Mesothelial cell of epicardium (in vitro differentiated cells): ENCODE results near the gene HIGD1A. TPM values are rescaled to one million over a fixed set of nuclear protein-coding genes. Genes with fewer than 3 reads are reported as not detected.

Source experiments
- DNase-seq, 2 experiments: peaks; one replicate each; pipeline ENCODE4 v3.0.0; 2021; ENCODE audit warnings: low spot score in 2 of 2; ENCODE audit not compliant: unreplicated experiment in 2 of 2
- H3K27ac Mint-ChIP-seq: 2 replicates; pipeline ENCODE4 v1.8.0; 2021; ENCODE audit warnings: mixed read lengths
- H3K27me3 Mint-ChIP-seq: 2 replicates; pipeline ENCODE4 v1.8.0; 2021; ENCODE audit warnings: low read depth, mixed read lengths
- H3K36me3 Mint-ChIP-seq: 2 replicates; pipeline ENCODE4 v1.8.0; 2021; ENCODE audit warnings: mixed read lengths
- H3K4me1 Mint-ChIP-seq: 2 replicates; pipeline ENCODE4 v1.8.0; 2021; ENCODE audit warnings: mixed read lengths
- H3K4me3 Mint-ChIP-seq: 2 replicates; pipeline ENCODE4 v1.8.0; 2021; ENCODE audit warnings: mild to moderate bottlenecking, moderate library complexity, mixed read lengths
- H3K9me3 Mint-ChIP-seq: 2 replicates; pipeline ENCODE4 v1.8.0; 2021; ENCODE audit warnings: mixed read lengths
- CTCF ChIP-seq: fragments of 200-600 bp; sonication (generic); IDR thresholded peaks from one replicate; pipeline ENCODE4 v1.5.0; 2021; ENCODE audit warnings: antibody characterized with exemption; ENCODE audit not compliant: unreplicated experiment
- total RNA-seq: library from RNA; stranded (reverse); gene quantifications from 3 replicates; pipeline ENCODE4 v1.2.1, GENCODE V29; 2021

The HIGD1A gene
- total RNA-seq, 1 donor from 2014 or later = 63.9 TPM

DNA sequence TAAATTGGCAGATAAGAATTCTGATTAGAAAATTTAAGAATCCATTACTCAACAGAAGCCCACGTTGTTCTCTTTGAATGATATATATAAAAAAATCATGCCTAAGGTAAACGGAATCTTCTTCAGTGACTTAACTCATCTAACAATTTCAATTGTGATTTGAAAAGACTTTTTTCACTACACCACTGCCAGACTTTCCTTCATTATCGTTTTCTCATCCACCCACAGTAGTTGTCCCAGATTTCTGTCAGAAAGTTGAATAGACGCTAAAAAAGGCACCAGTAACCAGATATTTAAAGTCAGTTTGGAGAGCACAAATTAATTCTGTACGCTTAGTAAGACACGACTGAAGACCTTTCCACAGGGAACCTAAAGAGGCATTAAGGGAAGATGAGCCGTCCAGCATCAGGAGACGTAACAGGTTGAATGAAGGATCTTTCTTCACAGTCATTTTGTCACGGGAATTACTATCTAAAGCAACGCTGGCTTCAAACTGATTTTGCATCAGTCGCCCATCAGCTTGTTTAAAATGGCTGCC lies 1.3 kb downstream of the HIGD1A start:
- TF ChIP-seq CTCF = no peak
- H3K4me1 Mint-ChIP-seq = peaks cover 40% of the 10 kb centered on the region
- peak overlapping the region; percentile 98 for H3K27ac Mint-ChIP-seq
- peaks cover 5% of the 10 kb centered on the region for H3K36me3 Mint-ChIP-seq
- no peak for DNase-seq
- H3K27me3 Mint-ChIP-seq = peaks cover 12% of the 10 kb centered on the region
- peak overlapping the region; percentile 95 for H3K4me3 Mint-ChIP-seq
- H3K9me3 Mint-ChIP-seq = no peaks in the 10 kb centered on the region

GRCh38 chr3:42801784-42802183 lies 2.5 kb downstream of the HIGD1A start:
- Mint-ChIP-seq H3K27me3 (peaks cover 12% of the 10 kb centered on the region), H3K36me3 (peaks cover 5% of the 10 kb centered on the region), H3K27ac (no peak overlapping the region), H3K4me3 (no peak overlapping the region), H3K4me1 (peaks cover 40% of the 10 kb centered on the region), H3K9me3 (no peaks in the 10 kb centered on the region)
- TF ChIP-seq CTCF = no peak
- no peak for DNase-seq

DNA sequence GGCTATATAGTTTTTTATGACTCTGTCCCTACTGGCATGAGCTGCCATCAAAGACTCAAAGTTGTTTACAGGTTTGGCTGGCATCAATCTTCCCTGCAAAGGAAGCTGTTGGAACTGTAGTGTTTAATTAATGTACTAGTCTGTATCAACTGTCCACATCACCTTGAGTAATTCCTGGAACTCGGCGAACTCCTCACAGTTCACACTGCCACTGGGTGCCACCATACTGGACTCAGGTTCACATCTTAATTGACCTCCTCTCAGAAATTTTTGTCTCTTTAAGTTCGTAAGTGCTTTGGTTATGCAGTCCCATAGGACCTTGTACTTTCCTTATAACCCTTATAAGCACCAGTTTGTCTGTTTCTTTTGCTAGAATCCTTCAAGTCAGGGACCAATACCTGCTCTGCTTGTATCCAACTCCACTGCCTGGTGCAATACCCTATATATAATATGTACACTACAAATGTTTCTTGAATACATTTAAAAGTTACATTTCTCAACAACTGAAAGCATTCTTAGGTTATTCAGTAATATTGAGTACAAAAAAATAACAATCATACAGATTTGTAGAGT lies 3.2 kb downstream of the HIGD1A start:
- H3K4me3 Mint-ChIP-seq = no peak overlapping the region
- H3K9me3 Mint-ChIP-seq = no peaks in the 10 kb centered on the region
- no peak for TF ChIP-seq CTCF
- H3K4me1 Mint-ChIP-seq = peaks cover 43% of the 10 kb centered on the region
- DNase-seq = no peak
- H3K27me3 Mint-ChIP-seq = peaks cover 10% of the 10 kb centered on the region
- peak overlapping the region; percentile 15 for H3K27ac Mint-ChIP-seq
- peaks cover 8% of the 10 kb centered on the region for H3K36me3 Mint-ChIP-seq

DNA sequence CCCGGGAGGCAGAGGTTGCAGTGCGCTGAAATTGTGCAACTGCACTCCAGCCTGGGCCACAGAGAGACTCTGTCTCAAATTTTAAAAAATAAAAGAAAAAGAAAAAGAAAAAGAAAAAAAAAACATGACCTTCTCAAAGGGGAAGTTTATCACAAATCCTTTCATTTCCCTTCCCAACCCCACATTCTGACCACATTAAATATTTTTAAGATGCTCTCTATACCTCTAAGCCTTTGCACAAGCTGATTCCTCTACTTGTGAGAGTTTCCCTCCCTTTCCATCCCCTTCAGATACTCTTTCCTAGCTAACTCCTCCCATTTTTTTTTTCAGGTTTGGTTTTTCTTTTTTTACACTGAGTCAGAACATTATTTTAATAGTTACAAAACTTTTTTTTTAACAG lies 4.0 kb downstream of the HIGD1A start:
- H3K4me1 Mint-ChIP-seq = peaks cover 43% of the 10 kb centered on the region
- DNase-seq = no peak
- no peak overlapping the region for H3K4me3 Mint-ChIP-seq
- TF ChIP-seq CTCF = no peak
- H3K36me3 Mint-ChIP-seq = peaks cover 11% of the 10 kb centered on the region
- peak overlapping the region; percentile 27 for H3K27ac Mint-ChIP-seq
- peaks cover 2% of the 10 kb centered on the region for H3K27me3 Mint-ChIP-seq
- no peaks in the 10 kb centered on the region for H3K9me3 Mint-ChIP-seq

DNA sequence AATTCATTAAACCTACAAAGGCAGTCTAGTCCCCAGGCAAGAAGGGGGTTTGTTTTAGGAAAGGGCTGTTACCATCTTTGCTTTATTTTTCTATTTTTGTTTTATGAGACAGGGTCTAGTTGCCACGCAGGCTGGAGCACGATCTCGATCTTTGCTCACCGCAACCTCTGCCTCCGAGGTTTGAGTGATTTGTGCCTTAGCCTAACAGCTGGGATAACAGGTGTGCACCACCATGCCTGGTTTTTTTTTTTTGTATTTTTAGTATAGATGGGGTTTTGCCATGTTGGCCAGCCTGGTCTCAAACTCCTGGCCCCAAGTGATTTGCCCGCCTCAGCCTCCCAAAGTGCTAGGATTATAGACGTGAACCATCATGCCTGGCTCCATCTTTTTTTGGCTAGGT lies 4.9 kb downstream of the HIGD1A start:
- peak overlapping the region; percentile 47 for H3K27ac Mint-ChIP-seq
- no peaks in the 10 kb centered on the region for H3K27me3 Mint-ChIP-seq
- peaks cover 11% of the 10 kb centered on the region for H3K36me3 Mint-ChIP-seq
- H3K4me1 Mint-ChIP-seq = peaks cover 36% of the 10 kb centered on the region
- no peak for DNase-seq
- no peak for TF ChIP-seq CTCF
- no peaks in the 10 kb centered on the region for H3K9me3 Mint-ChIP-seq
- H3K4me3 Mint-ChIP-seq = no peak overlapping the region
